IMR-90 (cell line): ENCODE data around the gene MYOC. TPM values are rescaled to one million over a fixed set of nuclear protein-coding genes. Genes with fewer than 3 reads are reported as not detected.

ENCODE experiments used
- ATAC-seq: fragments of 200-7000 bp; cut with Tn5 transposase; 2 replicates; pipeline ENCODE4 v1.9.1; 2020; ENCODE audit warnings: low read depth, mild to moderate bottlenecking, moderate library complexity
- BruUV-seq: library from RNA; stranded (reverse); fragments of 400-500 nt; replicated peaks from 2 replicates; lab custom pipeline; 2021; lab: Mats Ljungman, UMichigan
- CTCF ChIA-PET: fragments of 300-600 bp; formaldehyde crosslinking; extraction: SDS; loops from one replicate; lab custom pipeline; 2021; ENCODE audit warnings: antibody characterized with exemption; lab: Yijun Ruan, JAX
- POLR2A ChIA-PET: fragments of 300-600 bp; sonication (Branson Sonifier 250); formaldehyde crosslinking; loops from one replicate; lab custom pipeline; 2022; ENCODE audit warnings: antibody characterized with exemption; ENCODE audit not compliant: unreplicated experiment; lab: Charles Lee
- DNase-seq: peaks from one replicate; pipeline ENCODE4 v3.0.0; 2013
- H2AFZ ChIP-seq: replicated peaks from 2 replicates; pipeline ENCODE3; 2013; ENCODE audit warnings: low read length, mild to moderate bottlenecking; ENCODE audit not compliant: poor library complexity
- H2AK5ac ChIP-seq: 2 replicates; pipeline ENCODE4 v1.6.1; 2013; ENCODE audit warnings: low read depth, low read length, inconsistent platforms
- H2AK9ac ChIP-seq: replicated peaks from 2 replicates; pipeline ENCODE3; 2013; ENCODE audit warnings: mild to moderate bottlenecking, low read depth, low read length, moderate library complexity; ENCODE audit not compliant: poor library complexity
- H2BK120ac ChIP-seq: 2 replicates; pipeline ENCODE4 v1.6.1; 2013; ENCODE audit warnings: low read depth, low read length, inconsistent platforms
- H2BK15ac ChIP-seq: 3 replicates; pipeline ENCODE4 v1.6.1; 2013; ENCODE audit warnings: low read depth, low read length, inconsistent platforms
- H2BK20ac ChIP-seq: 2 replicates; pipeline ENCODE4 v1.6.1; 2013; ENCODE audit warnings: low read depth, mild to moderate bottlenecking, inconsistent platforms, low read length, moderate library complexity
- H2BK5ac ChIP-seq: 2 replicates; pipeline ENCODE4 v1.6.1; 2013; ENCODE audit warnings: mild to moderate bottlenecking, low read depth, low read length, inconsistent platforms; ENCODE audit not compliant: poor library complexity, severe bottlenecking
- H3K14ac ChIP-seq: replicated peaks from 2 replicates; pipeline ENCODE4 v1.6.1; 2013; ENCODE audit warnings: low read depth, low read length, inconsistent platforms
- H3K18ac ChIP-seq: 2 replicates; pipeline ENCODE4 v1.6.1; 2013; ENCODE audit warnings: low read depth, low read length, control low read depth
- H3K23ac ChIP-seq: 2 replicates; pipeline ENCODE4 v1.6.1; 2013; ENCODE audit warnings: low read depth, low read length, inconsistent platforms
- H3K27ac ChIP-seq: 2 replicates; pipeline ENCODE4 v1.5.1; 2013; ENCODE audit warnings: mild to moderate bottlenecking, control low read depth, low read length; ENCODE audit not compliant: insufficient read depth
- H3K27me3 ChIP-seq: 2 replicates; pipeline ENCODE4 v1.6.1; 2013; ENCODE audit warnings: low read length; ENCODE audit not compliant: control insufficient read depth, insufficient read depth
- H3K36me3 ChIP-seq: 2 replicates; pipeline ENCODE4 v1.6.1; 2013; ENCODE audit warnings: low read length, mixed read lengths; ENCODE audit not compliant: control insufficient read depth, insufficient read depth
- H3K4ac ChIP-seq: 2 replicates; pipeline ENCODE4 v1.6.1; 2013; ENCODE audit warnings: low read depth, low read length, inconsistent platforms
- H3K4me1 ChIP-seq: 2 replicates; pipeline ENCODE4 v1.6.1; 2013; ENCODE audit warnings: low read length, mixed read lengths; ENCODE audit not compliant: control insufficient read depth, insufficient read depth
- H3K4me2 ChIP-seq: 2 replicates; pipeline ENCODE4 v1.6.1; 2013; ENCODE audit warnings: low read depth, mild to moderate bottlenecking, control low read depth, low read length, moderate library complexity
- H3K4me3 ChIP-seq: 2 replicates; pipeline ENCODE4 v1.5.1; 2013; ENCODE audit warnings: low read depth, mild to moderate bottlenecking, control low read depth, low read length, moderate library complexity; ENCODE audit not compliant: insufficient read depth
- H3K56ac ChIP-seq: 2 replicates; pipeline ENCODE4 v1.6.1; 2013; ENCODE audit warnings: low read length, inconsistent platforms; ENCODE audit not compliant: insufficient read depth; ENCODE audit errors: extremely low read depth
- H3K79me1 ChIP-seq, 2 experiments: 2 replicates each; pipeline ENCODE4 v1.6.1; 2013; ENCODE audit warnings: low read length in 2 of 2, inconsistent platforms in 1 of 2, low read depth in 1 of 2
- H3K9ac ChIP-seq: 2 replicates; pipeline ENCODE4 v1.6.1; 2013; ENCODE audit warnings: low read depth, low read length, control low read depth
- H3K9me1 ChIP-seq: 2 replicates; pipeline ENCODE4 v1.6.1; 2013; ENCODE audit warnings: low read length, inconsistent platforms; ENCODE audit not compliant: insufficient read depth
- H3K9me3 ChIP-seq: 2 replicates; pipeline ENCODE4 v1.6.1; 2013; ENCODE audit warnings: low read length; ENCODE audit not compliant: control insufficient read depth, insufficient read depth
- H4K20me1 ChIP-seq: 2 replicates; pipeline ENCODE4 v1.6.1; 2013; ENCODE audit warnings: low read length, inconsistent platforms; ENCODE audit not compliant: insufficient read depth
- H4K5ac ChIP-seq: 2 replicates; pipeline ENCODE4 v1.6.1; 2013; ENCODE audit warnings: mild to moderate bottlenecking, low read depth, low read length, control low read depth
- H4K8ac ChIP-seq, 2 experiments: 2 replicates each; pipeline ENCODE4 v1.6.1; 2013; ENCODE audit warnings: low read depth in 2 of 2, low read length in 2 of 2, control low read depth in 1 of 2, inconsistent platforms in 1 of 2
- H4K91ac ChIP-seq: 2 replicates; pipeline ENCODE4 v1.6.1; 2013; ENCODE audit warnings: low read depth, low read length, inconsistent platforms; ENCODE audit not compliant: insufficient read depth
- CHD1 ChIP-seq: IDR thresholded peaks from 2 replicates; pipeline ENCODE4 v1.6.1; 2012; ENCODE audit warnings: low read depth, low read length, improper control_type of control experiment
- FOS ChIP-seq: fragments of 150-350 bp; IDR thresholded peaks from 2 replicates; pipeline ENCODE4 v1.6.1; 2016; ENCODE audit warnings: low read depth, low read length
- POLR2A ChIP-seq: IDR thresholded peaks from 2 replicates; pipeline ENCODE4 v1.6.1; 2012; ENCODE audit warnings: mild to moderate bottlenecking, low read depth, low read length
- WGBS, 2 experiments: methylation state at CpG; one replicate each; pipeline versions ENCODE4 v1.1.5 to v1.1.7; 2013; ENCODE audit warnings: missing lambda C conversion rate in 2 of 2; ENCODE audit not compliant: insufficient read length in 1 of 2; ENCODE audit errors: extremely low coverage in 2 of 2; 5-methylcytosine and 5-hydroxymethylcytosine counted together
- dilution Hi-C: fragments of 300-500 bp; cut with HindIII; formaldehyde crosslinking; loops from one replicate; pipeline ENCODE4 v1.14.3; 2018; ENCODE audit warnings: low sequenced_read_pairs; ENCODE audit not compliant: unreplicated experiment
- in situ Hi-C: fragments of 300-500 bp; cut with MboI; formaldehyde crosslinking; loops from 3 replicates; pipeline ENCODE4 v1.14.3; 2019; ENCODE audit warnings: low sequenced_read_pairs, inconsistent platforms, mixed read lengths
- intact Hi-C: fragments of 100-400 bp; cut with micrococcal nuclease; formaldehyde crosslinking; loops from 2 replicates; pipeline ENCODE4 v1.10.0; 2022
- polyA plus RNA-seq, 3 experiments: library from polyadenylated mRNA; depleted of rRNA; stranded (reverse); fragments of >200 nt; gene quantifications; 2 replicates each; pipeline ENCODE4 v1.2.3, GENCODE V29; 2012; ENCODE audit warnings: low replicate concordance in 1 of 3
- total RNA-seq: library from RNA; depleted of rRNA; stranded (reverse); fragments of >200 nt; gene quantifications from 2 replicates; pipeline ENCODE4 v1.2.3, GENCODE V29; 2012

Gene MYOC
- total and polyA plus RNA-seq, 2 of the 4 experiments (the other 2 are of a cell fraction) = not detected

DNA sequence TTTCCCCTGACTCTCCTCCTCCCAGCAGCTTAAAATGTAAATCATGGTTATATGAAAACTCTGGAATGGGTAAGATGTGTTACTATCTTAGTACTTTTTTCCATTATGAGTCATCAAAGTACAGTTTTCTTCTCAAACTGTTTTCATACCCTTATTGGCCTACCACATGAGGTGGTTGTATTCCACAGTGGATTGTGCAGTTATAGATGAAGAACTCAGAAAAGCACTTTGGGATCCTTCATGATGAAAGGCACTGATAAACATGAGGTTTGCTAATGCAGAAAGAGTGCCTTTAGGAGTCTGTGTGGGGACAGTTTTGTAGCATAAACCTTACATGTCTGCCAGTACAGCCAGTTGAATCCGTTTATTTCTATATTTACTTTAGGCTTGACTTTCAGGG lies 62.5 kb downstream of the MYOC start:
- peaks cover 4 to 21% of the 10 kb centered on the region in 2 experiments; a peak in 3 of 4 replicates for H3K79me1 ChIP-seq
- H2AFZ ChIP-seq = no peak overlapping the region
- H3K9me3 ChIP-seq = no peaks in the 10 kb centered on the region
- TF ChIP-seq CHD1 (no peak), FOS (peak; percentile 80), POLR2A (no peak)
- H2BK20ac ChIP-seq = no peak overlapping the region
- H3K4me1 ChIP-seq = peaks cover 9% of the 10 kb centered on the region
- H2AK5ac ChIP-seq = no peak overlapping the region
- peak overlapping the region; percentile 29; the same call in 1 of the 2 replicates for H3K4me2 ChIP-seq
- no peaks in the 10 kb centered on the region for H3K27me3 ChIP-seq
- H3K14ac ChIP-seq = no peak overlapping the region
- 0 out of 4 replicates have a peak overlapping the region, but pooled peaks of 1 of the 2 experiments have one; percentile 2 for H4K8ac ChIP-seq
- no peak overlapping the region for H3K56ac ChIP-seq
- H2AK9ac ChIP-seq = no peak overlapping the region
- no peak overlapping the region for H4K91ac ChIP-seq
- H3K36me3 ChIP-seq = peaks cover 38% of the 10 kb centered on the region
- H3K18ac ChIP-seq = no peak overlapping the region
- no peak overlapping the region; the same call in 1 of the 2 replicates for H3K23ac ChIP-seq
- in situ Hi-C loops = no loop called here
- dilution Hi-C loops = no loop called here
- DNase-seq (peak; percentile 80), ATAC-seq (peak; percentile 80)
- peak overlapping the region; percentile 80 for H2BK5ac ChIP-seq
- no TSS peak for BruUV-seq
- H2BK15ac ChIP-seq = no peak overlapping the region
- ChIA-PET CTCF (interaction anchor here (0.6 kb wide), 1 partner anchor 311 kb away, joined by 3 read pairs; no protein-coding TSS in a partner anchor), POLR2A (no interaction called here)
- H4K5ac ChIP-seq = no peak overlapping the region
- H3K9me1 ChIP-seq = peaks cover 3% of the 10 kb centered on the region
- no peak overlapping the region for H2BK120ac ChIP-seq
- no CpG with 5 or more reads among the region's 1 CpG for WGBS, 2 experiments
- H3K4ac ChIP-seq = no peak overlapping the region
- H4K20me1 ChIP-seq = peaks cover 7% of the 10 kb centered on the region; the same call in 1 of the 2 replicates
- intact Hi-C loops = no loop called here
- no peak overlapping the region for H3K9ac ChIP-seq
- no peak overlapping the region for H3K4me3 ChIP-seq
- H3K27ac ChIP-seq = peak overlapping the region; percentile 4; the same call in 1 of the 2 replicates
